Measurements from ENCODE around the gene FIS1. TPM values are rescaled to one million over a fixed set of nuclear protein-coding genes. Genes with fewer than 3 reads are reported as not detected.
A peak's percentile ranks its signal among the peaks of the same experiment; 100 is the strongest.

The FIS1 gene
- total and polyA plus RNA-seq, 2 experiments from 2014 or later = 283 to 333 TPM

- Histone ChIP-seq H3K4me3 (no peak overlapping the region), H3K27ac (no peak overlapping the region), H3K27me3 (no peaks in the 10 kb centered on the region), H3K9me3 (ENCODE audit: low read depth) (no peaks in the 10 kb centered on the region), H3K36me3 (peaks cover 8% of the 10 kb centered on the region), H3K4me1 (ENCODE audit: low read depth) (peaks cover 7% of the 10 kb centered on the region)
- no peak for TF ChIP-seq CTCF (IDR thresholded peaks at IDR 0.05; ENCODE audit: low read depth, low read length)
- no peak for DNase-seq (ENCODE audit: low read depth in 1 of 2, low spot score in 1 of 2)
These were observed 5.0 kb downstream of the FIS1 start for GRCh38 chr7:101239951-101240220.

GRCh38 chr7:101239191-101239950, 5.5 kb downstream of the FIS1 start:
- Histone ChIP-seq H3K4me3 (no peak overlapping the region), H3K36me3 (peaks cover 8% of the 10 kb centered on the region), H3K27me3 (no peaks in the 10 kb centered on the region), H3K9me3 (ENCODE audit: low read depth) (no peaks in the 10 kb centered on the region), H3K4me1 (ENCODE audit: low read depth) (peaks cover 7% of the 10 kb centered on the region), H3K27ac (peak overlapping the region; percentile 51)
- DNase-seq (ENCODE audit: low read depth in 1 of 2, low spot score in 1 of 2) = no peak
- TF ChIP-seq CTCF (IDR thresholded peaks at IDR 0.05; ENCODE audit: low read depth, low read length) = no peak

GRCh38 chr7:101238226-101239182, 6.4 kb downstream of the FIS1 start:
- Histone ChIP-seq H3K36me3 (peaks cover 8% of the 10 kb centered on the region), H3K27ac (peak overlapping the region; percentile 51), H3K27me3 (no peaks in the 10 kb centered on the region), H3K4me1 (ENCODE audit: low read depth) (peaks cover 2% of the 10 kb centered on the region), H3K4me3 (no peak overlapping the region), H3K9me3 (ENCODE audit: low read depth) (no peaks in the 10 kb centered on the region)
- no peak for TF ChIP-seq CTCF (IDR thresholded peaks at IDR 0.05; ENCODE audit: low read depth, low read length)
- DNase-seq (ENCODE audit: low read depth in 1 of 2, low spot score in 1 of 2) = no peak

GRCh38 chr7:101237206-101238067, 7.4 kb downstream of the FIS1 start, which contains the start of gene CLDN15:
CLDN15 (minus strand) TSS chr7:101237802; CDS start chr7:101237581, 221 bp downstream.
- peak in 1 of 2 donors; percentile 87 for DNase-seq (ENCODE audit: low read depth in 1 of 2, low spot score in 1 of 2)
- Histone ChIP-seq H3K36me3 (peaks cover 8% of the 10 kb centered on the region), H3K4me3 (no peak within 1 kb of the TSS), H3K27ac (peak within 1 kb of the TSS; percentile 51), H3K4me1 (ENCODE audit: low read depth) (peaks cover 1% of the 10 kb centered on the region), H3K27me3 (no peaks in the 10 kb centered on the region), H3K9me3 (ENCODE audit: low read depth) (no peaks in the 10 kb centered on the region)
- no peak for TF ChIP-seq CTCF (IDR thresholded peaks at IDR 0.05; ENCODE audit: low read depth, low read length)

GRCh38 chr7:101236292-101236835, 8.5 kb downstream of the FIS1 start:
- TF ChIP-seq CTCF (IDR thresholded peaks at IDR 0.05; ENCODE audit: low read depth, low read length) = no peak
- Histone ChIP-seq H3K27ac (no peak overlapping the region), H3K36me3 (peaks cover 8% of the 10 kb centered on the region)

More at GRCh38 chr7:101236292-101236835, 8.5 kb downstream of the FIS1 start:
- Histone ChIP-seq H3K4me3 (no peak overlapping the region), H3K4me1 (ENCODE audit: low read depth) (peaks cover 8% of the 10 kb centered on the region), H3K9me3 (ENCODE audit: low read depth) (no peaks in the 10 kb centered on the region), H3K27me3 (no peaks in the 10 kb centered on the region)
- no peak for DNase-seq (ENCODE audit: low read depth in 1 of 2, low spot score in 1 of 2)

Data from cardiac muscle cell (in vitro differentiated cells and primary cell).